Aorta (tissue), 5 donors: Measurements from ENCODE around the gene LDAH. TPM values are rescaled to one million over a fixed set of nuclear protein-coding genes. Genes with fewer than 3 reads are reported as not detected.

Experiments
- ATAC-seq: fragments of 200-7000 bp; cut with Tn5 transposase; one replicate; pipeline ENCODE4 v1.9.1; 2022; ENCODE audit warnings: moderate library complexity; ENCODE audit not compliant: low FRiP score
- DNase-seq, 2 donors: peaks; one replicate each; pipeline ENCODE4 v3.0.0-alpha.2; 2020
- H3K27ac ChIP-seq, 2 donors: one replicate each; pipeline ENCODE4 v1.5.1; 2013; ENCODE audit warnings: low read length in 2 of 2, mild to moderate bottlenecking in 2 of 2, moderate library complexity in 2 of 2, control low read depth in 1 of 2, inconsistent platforms in 1 of 2, low read depth in 1 of 2
- H3K27me3 ChIP-seq, 2 donors: one replicate each; pipeline ENCODE4 v1.6.1; 2013; ENCODE audit warnings: control low read depth in 1 of 2, low read length in 1 of 2, mild to moderate bottlenecking in 1 of 2, moderate library complexity in 1 of 2; ENCODE audit not compliant: insufficient read depth in 2 of 2, control insufficient read depth in 1 of 2
- H3K36me3 ChIP-seq, 2 donors: one replicate each; pipeline ENCODE4 v1.6.1; 2013; ENCODE audit warnings: control low read depth in 1 of 2, low read length in 1 of 2, mild to moderate bottlenecking in 1 of 2; ENCODE audit not compliant: insufficient read depth in 2 of 2, control insufficient read depth in 1 of 2
- H3K4me1 ChIP-seq, 2 donors: one replicate each; pipeline ENCODE4 v1.6.1; 2013; ENCODE audit warnings: low read length in 2 of 2, control low read depth in 1 of 2, mild to moderate bottlenecking in 1 of 2, moderate library complexity in 1 of 2; ENCODE audit not compliant: insufficient read depth in 2 of 2, control insufficient read depth in 1 of 2
- H3K4me3 ChIP-seq, 2 donors: one replicate each; pipeline ENCODE4 v1.5.1; 2013; ENCODE audit warnings: low read length in 2 of 2, control low read depth in 1 of 2, mild to moderate bottlenecking in 1 of 2
- H3K9me3 ChIP-seq: one replicate; pipeline ENCODE4 v1.6.1; 2013; ENCODE audit warnings: mild to moderate bottlenecking, low read length; ENCODE audit not compliant: control insufficient read depth
- WGBS, 2 donors: extraction: QIAGEN DNeasy Blood & Tissue Kit; methylation state at CpG; one replicate each; pipeline ENCODE4 v1.1.7; 2013; 5-methylcytosine and 5-hydroxymethylcytosine counted together
- intact Hi-C, 2 donors: fragments of 100-400 bp; cut with DNase I; formaldehyde crosslinking; loops; one replicate each; pipeline versions ENCODE4 v1.14.2 to v1.15.0; 2022
- polyA plus RNA-seq, 2 donors: library from polyadenylated mRNA; stranded (reverse); fragments of 200-250 nt; gene quantifications; one replicate each; pipeline ENCODE4 v1.2.3, GENCODE V29; 2013
- total RNA-seq, 2 donors: library from RNA; stranded (reverse); fragmentation: NEBNext Ultra II Directional; extraction: Animal tissue kit (Norgen Biotek cat#: 25700); gene quantifications; one replicate each; pipeline ENCODE4 v1.2.1, GENCODE V29; 2021
- donor health status: healthy with polysubstance abuse.
- donor health status: Bipolar disorder and iron deficiency.
- donor health status: DM: no; HTN: no; CAD: no.
- donor health status: DM: no; HTN: no; CAD: no.
- donor health status: DM: yes; HTN: yes; CAD: no.

Gene LDAH
- total and polyA plus RNA-seq, 4 donors = 6.5 to 18.3 (median 10.3) TPM

DNA sequence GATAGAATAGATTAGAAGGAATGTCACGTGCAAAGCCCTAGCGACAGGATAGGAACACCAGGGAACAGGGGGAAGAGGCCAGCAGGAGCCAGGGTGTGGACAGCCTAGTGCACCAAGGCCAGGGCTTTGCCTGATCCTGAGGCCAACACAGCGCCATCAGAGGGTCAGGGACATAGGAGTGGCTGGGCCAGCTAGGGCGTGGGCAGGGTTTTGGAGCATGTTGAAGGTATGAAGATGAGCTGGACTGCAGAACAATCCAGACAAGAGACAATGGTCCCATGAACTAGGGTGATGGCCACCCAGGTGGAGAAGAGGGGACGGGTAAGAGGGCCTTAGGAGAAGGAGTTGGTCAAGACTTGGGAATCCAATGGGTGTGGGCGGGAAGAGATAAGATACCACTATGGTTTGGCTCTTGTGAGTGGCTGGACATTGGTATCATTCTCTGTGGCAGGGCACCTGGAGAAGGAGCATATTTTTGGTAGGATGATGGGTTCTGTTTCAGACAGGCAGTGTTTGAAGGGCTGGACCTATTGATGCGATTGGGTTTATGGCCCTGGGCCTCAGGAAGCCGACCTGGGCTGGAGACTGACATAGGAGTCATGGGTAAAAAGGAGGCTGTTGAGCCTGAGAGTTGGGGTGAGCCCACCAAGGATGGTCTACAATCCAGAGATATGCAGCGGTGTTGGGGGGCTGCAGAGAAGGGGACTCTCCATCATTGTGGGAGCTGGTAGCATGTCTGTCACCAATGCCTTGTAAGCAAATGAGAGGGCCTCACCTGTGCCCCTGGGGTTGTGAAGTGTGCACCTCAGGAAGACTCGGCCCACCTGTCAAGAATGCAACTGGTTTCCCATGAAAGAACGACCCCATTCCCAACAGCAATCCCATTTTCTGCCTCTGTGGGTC, 170.0 kb downstream of the LDAH start:
- intact Hi-C loops = no loop called here
- Histone ChIP-seq H3K4me1 (no peaks in the 10 kb centered on the region), H3K27me3 (no peaks in the 10 kb centered on the region), H3K9me3 (no peaks in the 10 kb centered on the region), H3K4me3 (no peak overlapping the region), H3K36me3 (no peaks in the 10 kb centered on the region), H3K27ac (peak overlapping the region in 1 of 2 donors; percentile 18)
- WGBS, 2 donors = 88 to 89% methylated on average over 11 of the region's 11 CpGs
- DNase-seq = peak; percentile 26 to 59
- ATAC-seq = no peak

DNA sequence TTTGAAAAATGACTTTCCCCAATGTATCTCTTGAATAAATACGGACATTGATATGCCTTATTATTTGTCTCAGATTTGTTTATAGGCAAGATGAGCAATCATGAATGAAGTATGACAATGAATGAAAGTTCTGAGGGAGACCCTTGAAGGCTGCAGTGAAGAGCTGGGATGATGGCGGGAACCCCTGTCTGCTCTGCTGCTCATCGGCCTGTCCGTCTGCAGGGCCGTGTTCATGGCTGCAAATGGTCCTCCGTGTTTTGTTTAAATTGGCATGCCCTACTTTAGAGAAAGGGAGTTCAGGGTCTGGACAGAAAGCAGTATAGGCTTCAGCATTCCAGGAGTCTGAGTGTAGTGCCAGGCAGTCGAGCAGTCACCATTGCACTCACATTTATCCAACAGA, 170.8 kb downstream of the LDAH start:
- Histone ChIP-seq H3K9me3 (no peaks in the 10 kb centered on the region), H3K27me3 (no peaks in the 10 kb centered on the region), H3K27ac (no peak overlapping the region), H3K36me3 (no peaks in the 10 kb centered on the region), H3K4me3 (no peak overlapping the region), H3K4me1 (no peaks in the 10 kb centered on the region)
- intact Hi-C loops = no loop called here
- DNase-seq (peak in 1 of 2 donors; percentile 61), ATAC-seq (no peak)
- WGBS, 2 donors = 27 to 30% methylated on average over 7 of the region's 7 CpGs

DNA sequence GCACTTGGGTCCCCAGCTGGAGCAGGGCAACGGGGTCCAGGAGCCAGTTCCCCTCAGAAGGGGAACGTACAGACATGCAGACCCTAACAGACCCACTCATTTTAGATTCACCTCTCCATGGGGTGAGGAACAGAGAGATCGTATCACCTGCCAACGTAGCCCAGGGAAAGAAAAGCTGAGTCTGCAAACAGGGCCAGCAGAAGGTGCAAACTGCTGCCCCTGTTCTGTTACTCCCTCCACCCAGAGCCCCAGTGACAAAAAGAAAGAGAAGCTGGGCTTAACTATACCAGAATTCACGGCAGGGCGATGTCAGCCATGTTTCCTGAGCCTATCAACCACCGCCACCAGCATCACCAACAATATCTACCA, 171.2 kb downstream of the LDAH start:
- H3K9me3 ChIP-seq = no peaks in the 10 kb centered on the region
- no peak overlapping the region for H3K4me3 ChIP-seq
- DNase-seq (peak in 1 of 2 donors; percentile 13), ATAC-seq (no peak)
- WGBS, 2 donors = 46 to 58% methylated on average over 7 of the region's 7 CpGs
- H3K27ac ChIP-seq = peak overlapping the region; percentile 14 to 96
- no peaks in the 10 kb centered on the region for H3K4me1 ChIP-seq
- intact Hi-C loops = no loop called here
- H3K36me3 ChIP-seq = no peaks in the 10 kb centered on the region
- H3K27me3 ChIP-seq = no peaks in the 10 kb centered on the region

DNA sequence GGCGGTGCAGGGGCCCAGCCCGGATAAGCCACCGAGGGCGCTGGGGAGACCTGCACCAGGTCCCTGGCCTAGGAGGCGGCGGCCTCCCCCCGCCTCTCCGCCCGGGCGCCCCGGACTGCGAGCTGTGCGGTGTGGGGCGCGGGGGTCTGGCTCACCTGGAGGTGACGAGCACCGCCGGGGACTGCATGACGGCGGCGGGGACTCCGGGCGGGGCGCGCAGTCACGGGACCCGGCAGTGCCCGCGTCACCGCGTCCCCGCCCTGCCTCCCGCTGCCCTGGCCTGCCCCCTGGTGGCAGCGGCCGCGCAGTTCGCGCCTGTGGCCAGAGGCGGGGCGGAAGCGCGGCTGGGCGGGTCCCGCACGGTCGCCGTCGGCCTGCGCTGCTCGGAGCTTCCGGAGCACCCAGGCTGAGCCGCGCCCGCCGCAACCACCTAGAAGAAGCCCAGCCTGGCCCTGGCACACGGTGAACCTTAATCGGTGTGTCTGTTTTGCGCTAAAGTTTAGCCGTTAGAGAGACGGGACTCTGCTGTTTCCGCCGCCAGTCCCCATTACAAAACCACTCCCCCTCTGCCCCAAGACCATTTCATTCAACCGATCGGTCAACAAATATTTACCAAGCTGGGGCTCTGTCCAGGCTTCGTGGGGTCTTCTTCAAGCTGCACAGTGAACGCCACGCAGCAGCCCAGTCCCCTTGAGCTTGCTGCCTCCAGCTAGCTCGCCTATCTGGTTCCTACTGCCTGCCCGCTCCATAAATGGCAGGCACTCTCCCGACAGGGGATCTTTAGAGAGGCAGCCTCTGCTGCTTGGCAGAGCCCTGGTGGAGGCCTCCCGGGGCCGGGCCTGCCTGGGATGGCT, 171.8 kb downstream of the LDAH start, which contains the start of gene HS1BP3:
Gene HS1BP3, minus strand, starts transcription at position 222 of the 854 bp plus-strand sequence. Its CDS starts 35 bp downstream, at position 187.
- peaks cover 0 to 3% of the 10 kb centered on the region in 2 donors for H3K36me3 ChIP-seq
- WGBS, 2 donors = 1% methylated on average over 51 to 72 of the region's 72 CpGs

DNA sequence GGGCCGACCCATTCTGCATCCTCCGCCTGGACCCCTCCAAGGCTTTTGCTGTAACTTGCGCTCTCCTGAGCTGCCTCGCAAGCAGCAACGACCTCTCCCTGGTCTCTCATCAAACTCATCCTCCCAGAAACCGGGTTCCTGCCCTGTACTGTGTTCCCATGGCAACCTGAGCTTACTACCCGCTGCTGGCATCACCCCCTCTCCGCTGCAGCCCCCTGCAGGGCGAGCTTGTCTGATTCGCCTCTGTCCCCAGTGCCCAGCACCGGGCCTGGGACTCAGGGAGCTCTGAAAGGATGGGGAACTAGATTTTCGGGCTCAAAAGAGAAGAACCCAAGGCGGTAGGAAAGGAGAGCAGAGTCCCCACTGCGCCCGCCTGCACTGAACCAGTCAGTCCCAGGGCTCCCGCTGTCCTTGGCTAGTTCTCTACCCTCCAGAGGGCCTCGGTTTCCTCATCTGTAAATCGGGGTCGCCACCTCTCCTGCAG, 172.5 kb downstream of the LDAH start:
- ATAC-seq (peak; percentile 42), DNase-seq (peak; percentile 65 to 75)
- Histone ChIP-seq H3K4me3 (peak overlapping the region; percentile 67 to 74), H3K4me1 (no peaks in the 10 kb centered on the region), H3K27me3 (no peaks in the 10 kb centered on the region), H3K9me3 (no peaks in the 10 kb centered on the region), H3K36me3 (peaks cover 0 to 3% of the 10 kb centered on the region in 2 donors), H3K27ac (peak overlapping the region; percentile 67 to 85)
- 6 to 7% methylated on average over 19 of the region's 19 CpGs for WGBS, 2 donors
- intact Hi-C loops = no loop called here

More for the DNA sequence above, 171.8 kb downstream of the LDAH start, which contains the start of gene HS1BP3:
- Histone ChIP-seq H3K27ac (peak within 1 kb of the TSS; percentile 67 to 96), H3K9me3 (no peaks in the 10 kb centered on the region), H3K27me3 (no peaks in the 10 kb centered on the region), H3K4me3 (peak within 1 kb of the TSS; percentile 67 to 74), H3K4me1 (no peaks in the 10 kb centered on the region)
- ATAC-seq = peak; percentile 96
- intact Hi-C loops = no loop called here
- DNase-seq = peak; percentile 89 to 94

DNA sequence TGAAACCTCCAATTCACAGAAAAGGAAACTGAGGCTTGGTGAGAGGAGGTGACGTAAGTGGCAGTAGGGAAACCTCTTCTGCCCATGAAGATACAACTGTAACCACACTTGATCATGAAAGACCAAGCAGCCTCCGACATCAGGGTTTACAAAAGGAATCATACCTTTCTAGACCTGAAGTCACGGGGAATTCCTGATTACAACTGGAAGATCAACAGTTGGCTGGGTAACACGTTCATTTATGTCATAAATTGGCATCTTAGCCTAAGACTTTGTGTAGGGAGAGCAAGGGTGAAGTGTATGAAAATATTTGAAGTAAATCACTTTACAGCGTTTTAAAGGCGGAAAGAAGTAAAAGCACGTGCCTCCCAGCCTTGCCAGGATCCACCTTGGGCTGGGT, 172.9 kb downstream of the LDAH start:
- peaks cover 0 to 3% of the 10 kb centered on the region in 2 donors for H3K36me3 ChIP-seq

DNA sequence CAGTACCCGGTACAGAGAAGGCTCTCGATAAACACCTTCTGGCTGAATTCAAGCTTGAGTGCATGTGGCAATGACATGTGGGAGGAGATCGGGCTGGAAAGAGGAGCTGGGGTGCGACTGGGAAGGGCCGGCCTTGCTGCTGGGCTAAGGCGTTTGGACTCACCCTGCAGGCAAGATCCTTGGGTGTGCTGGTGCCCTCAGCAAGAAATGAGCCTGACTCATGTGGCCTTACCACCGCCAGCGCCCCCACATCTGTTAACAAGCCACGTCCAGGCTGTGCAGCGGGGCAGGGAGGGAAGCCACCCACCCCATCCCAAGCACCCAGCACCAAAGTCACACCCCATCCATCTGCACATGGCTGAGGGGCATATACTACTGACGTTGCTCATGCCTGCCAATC, 173.3 kb downstream of the LDAH start:
- DNase-seq (peak; percentile 54 to 71), ATAC-seq (no peak)
- intact Hi-C loops = no loop called here
- WGBS, 2 donors = 58 to 66% methylated on average over 11 of the region's 11 CpGs
- peak overlapping the region in 1 of 2 donors; percentile 6 for H3K27ac ChIP-seq
- H3K36me3 ChIP-seq = peaks cover 0 to 3% of the 10 kb centered on the region in 2 donors
- H3K4me3 ChIP-seq = no peak overlapping the region
- H3K27me3 ChIP-seq = no peaks in the 10 kb centered on the region
- H3K9me3 ChIP-seq = no peaks in the 10 kb centered on the region
- no peaks in the 10 kb centered on the region for H3K4me1 ChIP-seq

More for the DNA sequence above, 172.9 kb downstream of the LDAH start:
- Histone ChIP-seq H3K9me3 (no peaks in the 10 kb centered on the region), H3K27me3 (no peaks in the 10 kb centered on the region), H3K27ac (peak overlapping the region; percentile 67 to 85), H3K4me1 (no peaks in the 10 kb centered on the region), H3K4me3 (peak overlapping the region; percentile 67 to 74)
- ATAC-seq (no peak), DNase-seq (no peak)
- intact Hi-C loops = no loop called here
- 32% methylated on average over 7 of the region's 7 CpGs for WGBS, 2 donors

DNA sequence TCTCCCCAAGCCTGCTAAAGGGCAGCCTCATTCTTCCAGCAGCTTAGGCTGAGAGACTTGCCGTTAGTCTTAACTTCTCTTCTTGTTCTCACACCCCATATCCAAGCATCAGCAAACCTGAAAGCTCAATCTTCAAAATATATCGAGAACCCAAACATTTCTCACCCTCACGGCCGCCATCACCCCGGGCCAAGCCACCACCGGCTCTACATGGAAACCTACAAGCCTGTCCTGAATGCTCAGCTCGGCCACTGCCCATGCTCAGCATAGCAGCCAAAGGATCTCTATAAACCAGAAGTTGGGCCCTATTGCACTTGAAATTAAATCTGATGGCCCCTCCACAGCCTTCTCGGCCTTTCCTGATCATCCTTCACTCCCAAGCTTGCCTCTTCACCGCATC, 174.1 kb downstream of the LDAH start:
- Histone ChIP-seq H3K4me1 (no peaks in the 10 kb centered on the region), H3K36me3 (peaks cover 0 to 3% of the 10 kb centered on the region in 2 donors), H3K27ac (no peak overlapping the region), H3K4me3 (no peak overlapping the region), H3K9me3 (no peaks in the 10 kb centered on the region), H3K27me3 (no peaks in the 10 kb centered on the region)
- DNase-seq (peak; percentile 34 to 59), ATAC-seq (no peak)
- intact Hi-C loops = no loop called here
- 92 to 94% methylated on average over 9 of the region's 9 CpGs for WGBS, 2 donors
